GM06990 (cell line): ENCODE measurements around the gene ZNF91.
"Not testable (repeated sequence)": the region's sequence is repeated elsewhere in the genome, so short reads cannot be mapped to it uniquely, and the experiment has no call there.

Source experiments
- DNase-seq: peaks from one replicate; pipeline ENCODE4 v3.0.0-alpha.2; 2011; ENCODE audit not compliant: insufficient read length; ENCODE audit errors: extremely low read depth
- H3K27me3 ChIP-seq: replicated peaks from 2 replicates; pipeline ENCODE4 v1.6.0; 2011; ENCODE audit warnings: low read length; ENCODE audit not compliant: control insufficient read depth, insufficient read depth
- H3K36me3 ChIP-seq: 2 replicates; pipeline ENCODE4 v1.5.1; 2011; ENCODE audit warnings: low read length; ENCODE audit not compliant: control insufficient read depth, insufficient read depth
- H3K4me3 ChIP-seq: replicated peaks from 2 replicates; pipeline ENCODE4 v1.5.1; 2011; ENCODE audit warnings: low read depth, mild to moderate bottlenecking, control low read depth, low read length
- CTCF ChIP-seq: IDR thresholded peaks from 2 replicates; pipeline ENCODE4 v1.5.1; 2011; ENCODE audit warnings: low read length, control low read depth, mild to moderate bottlenecking, inconsistent platforms; ENCODE audit not compliant: insufficient read depth, poor library complexity, severe bottlenecking

The ZNF91 gene

GRCh38 chr19:23436318-23436717 is 41.0 kb upstream of the ZNF91 start:
- TF ChIP-seq CTCF: peak; percentile 20
- no peak overlapping the region for H3K4me3 ChIP-seq
- DNase-seq: no peak
- no peaks in the 10 kb centered on the region for H3K27me3 ChIP-seq
- H3K36me3 ChIP-seq: no peaks in the 10 kb centered on the region

GRCh38 chr19:23420824-23421223 is 25.6 kb upstream of the ZNF91 start:
- DNase-seq: no peak
- no peak for TF ChIP-seq CTCF
- Histone ChIP-seq H3K36me3 (no peaks in the 10 kb centered on the region), H3K4me3 (no peak overlapping the region), H3K27me3 (no peaks in the 10 kb centered on the region)

- DNase-seq, H3K36me3 ChIP-seq, H3K27me3 ChIP-seq, H3K4me3 ChIP-seq: not testable (repeated sequence)
These were observed 24.0 kb upstream of the ZNF91 start for GRCh38 chr19:23419261-23419660.

GRCh38 chr19:23415561-23416191 is 20.4 kb upstream of the ZNF91 start:
- no peaks in the 10 kb centered on the region for H3K27me3 ChIP-seq
- TF ChIP-seq CTCF: no peak
- H3K36me3 ChIP-seq: no peaks in the 10 kb centered on the region
- no peak for DNase-seq
- no peak overlapping the region for H3K4me3 ChIP-seq

- DNase-seq: no peak
- no peak for TF ChIP-seq CTCF
- H3K36me3 ChIP-seq: no peaks in the 10 kb centered on the region
- H3K4me3 ChIP-seq: no peak overlapping the region
- no peaks in the 10 kb centered on the region for H3K27me3 ChIP-seq
These were observed 19.8 kb upstream of the ZNF91 start for GRCh38 chr19:23415034-23415433.

GRCh38 chr19:23410155-23410554 is 14.9 kb upstream of the ZNF91 start:
- Histone ChIP-seq H3K4me3 (no peak overlapping the region), H3K36me3 (no peaks in the 10 kb centered on the region), H3K27me3 (no peaks in the 10 kb centered on the region)
- no peak for DNase-seq
- no peak for TF ChIP-seq CTCF
